Natural killer cell treated with Interleukin-12 subunit alpha and Interleukin-12 subunit beta and Interleukin-15 and Interleukin-18, amount 100 ng/mL, for 72 hours (primary cell): ENCODE results near the gene GTF2F1. TPM values are rescaled to one million over a fixed set of nuclear protein-coding genes. Genes with fewer than 3 reads are reported as not detected.
"Not testable (repeated sequence)": the region's sequence is repeated elsewhere in the genome, so short reads cannot be mapped to it uniquely, and the experiment has no call there.

Experiments
- ATAC-seq, 2 donors: fragments of 150-1000 bp; cut with Tn5 transposase in 1 of 2; sonication (Bioruptor Pico), chemical (Tn5 transposase) in 1 of 2; 2 replicates each; pipeline ENCODE4 v1.10.0; 2021
- DNase-seq: peaks from one replicate; pipeline ENCODE4 v3.0.0; 2022; ENCODE audit warnings: low spot score
- H3K27ac Mint-ChIP-seq, 2 donors: 1 replicate in 1 of 2; 2 replicates in 1 of 2; pipeline ENCODE4 v1.8.0; 2022; ENCODE audit warnings: mixed read lengths in 2 of 2, mild to moderate bottlenecking in 1 of 2, moderate library complexity in 1 of 2
- H3K27me3 Mint-ChIP-seq, 2 donors: 1 replicate in 1 of 2; 2 replicates in 1 of 2; pipeline ENCODE4 v1.8.0; 2022; ENCODE audit warnings: mixed read lengths in 2 of 2
- H3K36me3 Mint-ChIP-seq: one replicate; pipeline ENCODE4 v1.8.0; 2022; ENCODE audit warnings: mixed read lengths
- H3K4me1 Mint-ChIP-seq, 2 donors: 1 replicate in 1 of 2; 2 replicates in 1 of 2; pipeline ENCODE4 v1.8.0; 2022; ENCODE audit warnings: low read depth in 2 of 2, mixed read lengths in 2 of 2, mild to moderate bottlenecking in 1 of 2
- H3K4me3 Mint-ChIP-seq: one replicate; pipeline ENCODE4 v1.8.0; 2022; ENCODE audit warnings: mixed read lengths
- H3K9me3 Mint-ChIP-seq: 2 replicates; pipeline ENCODE4 v1.8.0; 2022; ENCODE audit warnings: mixed read lengths
- total RNA-seq, 2 donors: library from RNA; stranded (reverse); gene quantifications; one replicate each; pipeline ENCODE4 v1.2.3, GENCODE V29; 2022

The GTF2F1 gene
- 10 to 100 TPM; 71.1 to 72.6 TPM for total RNA-seq

- H3K4me1 Mint-ChIP-seq: peaks cover 20 to 26% of the 10 kb centered on the region in 2 donors
- ATAC-seq (peak; percentile 91 to 94), DNase-seq (peak; percentile 95)
- peaks cover 2% of the 10 kb centered on the region for H3K36me3 Mint-ChIP-seq
- peak within 1 kb of the TSS; percentile 92 to 94 for H3K27ac Mint-ChIP-seq
- no peaks in the 10 kb centered on the region for H3K27me3 Mint-ChIP-seq
- no peaks in the 10 kb centered on the region for H3K9me3 Mint-ChIP-seq
- H3K4me3 Mint-ChIP-seq: peak within 1 kb of the TSS; percentile 94
Measured at GRCh38 chr19:6393074-6393982, at the start of gene GTF2F1. Gene GTF2F1 (minus strand): TSS chr19:6393164. CDS start chr19:6392995, 169 bp downstream.

GRCh38 chr19:6442087-6442688, 49.2 kb upstream of the GTF2F1 start:
- Mint-ChIP-seq H3K27ac (no peak overlapping the region), H3K4me1 (no peaks in the 10 kb centered on the region), H3K36me3 (no peaks in the 10 kb centered on the region), H3K9me3 (no peaks in the 10 kb centered on the region), H3K27me3 (peaks cover 0 to 3% of the 10 kb centered on the region in 2 donors), H3K4me3 (no peak overlapping the region)
- ATAC-seq: no peak
- DNase-seq: no peak

- H3K4me1 Mint-ChIP-seq: no peaks in the 10 kb centered on the region
- no peak overlapping the region for H3K27ac Mint-ChIP-seq
- H3K4me3 Mint-ChIP-seq: no peak overlapping the region
- DNase-seq (no peak), ATAC-seq (no peak)
- H3K36me3 Mint-ChIP-seq: no peaks in the 10 kb centered on the region
- peaks cover 0 to 3% of the 10 kb centered on the region in 2 donors for H3K27me3 Mint-ChIP-seq
- H3K9me3 Mint-ChIP-seq: no peaks in the 10 kb centered on the region
Measured at GRCh38 chr19:6440905-6441304, 47.9 kb upstream of the GTF2F1 start.

- Mint-ChIP-seq H3K4me1 (no peaks in the 10 kb centered on the region), H3K27me3 (peaks cover 0 to 3% of the 10 kb centered on the region in 2 donors), H3K9me3 (no peaks in the 10 kb centered on the region), H3K36me3 (no peaks in the 10 kb centered on the region), H3K4me3 (no peak overlapping the region), H3K27ac (no peak overlapping the region)
- ATAC-seq: no peak
- no peak for DNase-seq
Measured at GRCh38 chr19:6439743-6440142, 46.8 kb upstream of the GTF2F1 start.

- Mint-ChIP-seq H3K36me3 (no peaks in the 10 kb centered on the region), H3K9me3 (no peaks in the 10 kb centered on the region), H3K4me3 (no peak within 1 kb of the TSS), H3K27me3 (peaks cover 0 to 3% of the 10 kb centered on the region in 2 donors), H3K4me1 (peaks cover 0 to 3% of the 10 kb centered on the region in 2 donors), H3K27ac (no peak within 1 kb of the TSS)
- DNase-seq: no peak
- ATAC-seq: no peak
Measured at GRCh38 chr19:6433663-6434062, 40.7 kb upstream of the GTF2F1 start, which contains the start of gene SLC25A41. Gene SLC25A41 (minus strand): TSS chr19:6433763. CDS start chr19:6433693, 70 bp downstream.

GRCh38 chr19:6433165-6433564, 40.2 kb upstream of the GTF2F1 start:
- no peak overlapping the region for H3K27ac Mint-ChIP-seq
- H3K9me3 Mint-ChIP-seq: no peaks in the 10 kb centered on the region
- ATAC-seq (no peak), DNase-seq (no peak)
- no peaks in the 10 kb centered on the region for H3K36me3 Mint-ChIP-seq
- H3K27me3 Mint-ChIP-seq: peaks cover 0 to 2% of the 10 kb centered on the region in 2 donors
- H3K4me3 Mint-ChIP-seq: no peak overlapping the region
- H3K4me1 Mint-ChIP-seq: peaks cover 0 to 3% of the 10 kb centered on the region in 2 donors

GRCh38 chr19:6431891-6432290, 38.9 kb upstream of the GTF2F1 start:
- no peak for DNase-seq
- H3K4me1 Mint-ChIP-seq: peaks cover 0 to 3% of the 10 kb centered on the region in 2 donors
- peak in 1 of 2 donors; percentile 29 for ATAC-seq
- no peaks in the 10 kb centered on the region for H3K27me3 Mint-ChIP-seq
- H3K36me3 Mint-ChIP-seq: no peaks in the 10 kb centered on the region
- H3K4me3 Mint-ChIP-seq: no peak overlapping the region
- no peaks in the 10 kb centered on the region for H3K9me3 Mint-ChIP-seq
- peak overlapping the region in 1 of 2 donors; percentile 53 for H3K27ac Mint-ChIP-seq

GRCh38 chr19:6429419-6430221, 36.7 kb upstream of the GTF2F1 start:
- Mint-ChIP-seq H3K9me3 (no peaks in the 10 kb centered on the region), H3K27ac (no peak overlapping the region), H3K4me1 (peaks cover 9 to 11% of the 10 kb centered on the region in 2 donors), H3K27me3 (no peaks in the 10 kb centered on the region), H3K36me3 (no peaks in the 10 kb centered on the region), H3K4me3 (no peak overlapping the region)
- DNase-seq: no peak
- ATAC-seq: no peak

GRCh38 chr19:6428692-6429418, 35.9 kb upstream of the GTF2F1 start:
- not testable (repeated sequence) for H3K36me3 Mint-ChIP-seq, H3K27me3 Mint-ChIP-seq, H3K9me3 Mint-ChIP-seq, ATAC-seq, H3K4me3 Mint-ChIP-seq, DNase-seq, H3K27ac Mint-ChIP-seq
- H3K4me1 Mint-ChIP-seq: peaks cover 10 to 11% of the 10 kb centered on the region in 2 donors

- H3K27me3 Mint-ChIP-seq: no peaks in the 10 kb centered on the region
Measured at GRCh38 chr19:6427131-6427530, 34.2 kb upstream of the GTF2F1 start.

GRCh38 chr19:6425732-6426620, 33.0 kb upstream of the GTF2F1 start:
- DNase-seq (no peak), ATAC-seq (no peak)
- H3K4me1 Mint-ChIP-seq: peaks cover 27 to 30% of the 10 kb centered on the region in 2 donors
- H3K27ac Mint-ChIP-seq: peak overlapping the region; percentile 55 to 67
- H3K9me3 Mint-ChIP-seq: no peaks in the 10 kb centered on the region
- no peaks in the 10 kb centered on the region for H3K27me3 Mint-ChIP-seq
- H3K4me3 Mint-ChIP-seq: peak overlapping the region; percentile 69
- no peaks in the 10 kb centered on the region for H3K36me3 Mint-ChIP-seq

More at GRCh38 chr19:6427131-6427530, 34.2 kb upstream of the GTF2F1 start:
- H3K27ac Mint-ChIP-seq: no peak overlapping the region
- no peaks in the 10 kb centered on the region for H3K36me3 Mint-ChIP-seq
- peaks cover 26 to 28% of the 10 kb centered on the region in 2 donors for H3K4me1 Mint-ChIP-seq
- DNase-seq (no peak), ATAC-seq (no peak)
- H3K4me3 Mint-ChIP-seq: no peak overlapping the region
- no peaks in the 10 kb centered on the region for H3K9me3 Mint-ChIP-seq
